ENCODE results near the gene KCNMA1. TPM values are rescaled to one million over a fixed set of nuclear protein-coding genes. Genes with fewer than 3 reads are reported as not detected.

KCNMA1 gene
- total RNA-seq, 1 donor = 77.8 TPM

GRCh38 chr10:77284797-77285196 is 352.8 kb downstream of the KCNMA1 start:
- Histone ChIP-seq H2AFZ (ENCODE audit: low read length) (no peak overlapping the region), H4K20me1 (ENCODE audit: insufficient read depth, low read length) (no peaks in the 10 kb centered on the region), H3K36me3 (ENCODE audit: insufficient read depth, low read length) (no peaks in the 10 kb centered on the region), H3K79me2 (ENCODE audit: insufficient read depth, low read length) (no peaks in the 10 kb centered on the region), H3K4me3 (ENCODE audit: insufficient read depth, low read length) (no peak overlapping the region), H3K9me3 (ENCODE audit: low read depth, low read length) (no peaks in the 10 kb centered on the region), H3K4me1 (ENCODE audit: insufficient read depth, low read length) (peaks cover 2% of the 10 kb centered on the region), H3K4me2 (ENCODE audit: insufficient read depth, low read length) (no peak overlapping the region), H3K27ac (ENCODE audit: low read depth, low read length) (no peak overlapping the region), H3K27me3 (ENCODE audit: insufficient read depth, low read length) (no peaks in the 10 kb centered on the region)
- TF ChIP-seq CTCF (IDR thresholded peaks at IDR 0.05; ENCODE audit: extremely low read depth, low read depth, low read length) = no peak
- DNase-seq (ENCODE audit: insufficient read length, low spot score, missing footprints) = no peak

- Histone ChIP-seq H3K4me2 (ENCODE audit: insufficient read depth, low read length) (no peak overlapping the region), H3K27ac (ENCODE audit: low read depth, low read length) (no peak overlapping the region), H3K4me3 (ENCODE audit: insufficient read depth, low read length) (no peak overlapping the region), H3K36me3 (ENCODE audit: insufficient read depth, low read length) (no peaks in the 10 kb centered on the region), H3K4me1 (ENCODE audit: insufficient read depth, low read length) (no peaks in the 10 kb centered on the region), H4K20me1 (ENCODE audit: insufficient read depth, low read length) (no peaks in the 10 kb centered on the region), H2AFZ (ENCODE audit: low read length) (no peak overlapping the region), H3K27me3 (ENCODE audit: insufficient read depth, low read length) (no peaks in the 10 kb centered on the region), H3K9me3 (ENCODE audit: low read depth, low read length) (no peaks in the 10 kb centered on the region), H3K79me2 (ENCODE audit: insufficient read depth, low read length) (no peaks in the 10 kb centered on the region)
- TF ChIP-seq CTCF (IDR thresholded peaks at IDR 0.05; ENCODE audit: extremely low read depth, low read depth, low read length) = no peak
- no peak for DNase-seq (ENCODE audit: insufficient read length, low spot score, missing footprints)
Measured at GRCh38 chr10:77283326-77283725, 354.3 kb downstream of the KCNMA1 start.

GRCh38 chr10:77282163-77282562 is 355.4 kb downstream of the KCNMA1 start:
- Histone ChIP-seq H3K27me3 (ENCODE audit: insufficient read depth, low read length) (no peaks in the 10 kb centered on the region), H3K4me3 (ENCODE audit: insufficient read depth, low read length) (no peak overlapping the region), H3K4me2 (ENCODE audit: insufficient read depth, low read length) (no peak overlapping the region), H3K9me3 (ENCODE audit: low read depth, low read length) (no peaks in the 10 kb centered on the region), H2AFZ (ENCODE audit: low read length) (no peak overlapping the region), H3K79me2 (ENCODE audit: insufficient read depth, low read length) (no peaks in the 10 kb centered on the region), H3K36me3 (ENCODE audit: insufficient read depth, low read length) (no peaks in the 10 kb centered on the region), H4K20me1 (ENCODE audit: insufficient read depth, low read length) (no peaks in the 10 kb centered on the region), H3K4me1 (ENCODE audit: insufficient read depth, low read length) (no peaks in the 10 kb centered on the region), H3K27ac (ENCODE audit: low read depth, low read length) (no peak overlapping the region)
- TF ChIP-seq CTCF (IDR thresholded peaks at IDR 0.05; ENCODE audit: extremely low read depth, low read depth, low read length) = no peak
- no peak for DNase-seq (ENCODE audit: insufficient read length, low spot score, missing footprints)

- no peaks in the 10 kb centered on the region for H3K27me3 ChIP-seq (ENCODE audit: insufficient read depth, low read length)
Measured at GRCh38 chr10:77281719-77282118, 355.9 kb downstream of the KCNMA1 start.

More at GRCh38 chr10:77281719-77282118, 355.9 kb downstream of the KCNMA1 start:
- H3K4me3 ChIP-seq (ENCODE audit: insufficient read depth, low read length) = no peak overlapping the region
- H2AFZ ChIP-seq (ENCODE audit: low read length) = no peak overlapping the region
- H3K79me2 ChIP-seq (ENCODE audit: insufficient read depth, low read length) = no peaks in the 10 kb centered on the region
- H3K27ac ChIP-seq (ENCODE audit: low read depth, low read length) = no peak overlapping the region
- no peaks in the 10 kb centered on the region for H3K4me1 ChIP-seq (ENCODE audit: insufficient read depth, low read length)
- no peaks in the 10 kb centered on the region for H3K9me3 ChIP-seq (ENCODE audit: low read depth, low read length)
- H3K4me2 ChIP-seq (ENCODE audit: insufficient read depth, low read length) = no peak overlapping the region
- no peaks in the 10 kb centered on the region for H4K20me1 ChIP-seq (ENCODE audit: insufficient read depth, low read length)
- H3K36me3 ChIP-seq (ENCODE audit: insufficient read depth, low read length) = no peaks in the 10 kb centered on the region
- no peak for TF ChIP-seq CTCF (IDR thresholded peaks at IDR 0.05; ENCODE audit: extremely low read depth, low read depth, low read length)
- DNase-seq (ENCODE audit: insufficient read length, low spot score, missing footprints) = no peak

Data from osteoblast (primary cell).